ENCODE results near the gene DDX28. TPM values are rescaled to one million over a fixed set of nuclear protein-coding genes. Genes with fewer than 3 reads are reported as not detected.

Gene DDX28
- total and polyA plus RNA-seq, 2 donors (not counting 3 experiments of a cell fraction or from before 2014, with no cell fraction given) = 8.4 to 12.5 TPM

DNA sequence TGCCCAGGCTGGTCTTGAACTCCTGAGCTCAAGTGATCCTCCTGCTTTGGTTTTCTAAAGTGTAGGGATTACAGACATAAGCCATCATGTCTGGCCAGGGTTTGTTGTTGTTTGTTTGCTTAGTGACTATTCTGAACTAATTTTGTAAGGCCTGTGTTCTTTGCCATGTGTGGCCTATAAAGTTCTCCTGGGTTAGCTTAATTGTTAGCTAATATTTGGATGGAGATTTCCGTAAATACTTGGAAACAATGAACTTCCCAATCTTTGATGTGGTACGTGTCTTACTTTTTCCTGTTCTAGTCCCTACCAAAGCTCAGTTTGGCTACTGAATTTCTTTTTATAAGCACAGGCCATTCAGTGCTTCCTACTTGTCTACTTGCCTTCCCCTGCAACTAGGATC is 25.0 kb upstream of the DDX28 start:
- ChIA-PET CTCF (no interaction called here), POLR2A (no interaction called here)
- TF ChIP-seq MYC (IDR thresholded peaks at IDR 0.05; ENCODE audit: low read depth, low read length) (no peak), POLR2AphosphoS5 (IDR thresholded peaks at IDR 0.05; ENCODE audit: insufficient read depth, low read depth, low read length) (no peak), EZH2 (IDR thresholded peaks at IDR 0.05; ENCODE audit: borderline replicate concordance, low read depth, low read length, severe bottlenecking) (no peak), POLR2A (IDR thresholded peaks at IDR 0.05; ENCODE audit: low read depth, low read length) (no peak), FOS (IDR thresholded peaks at IDR 0.05; ENCODE audit: borderline replicate concordance, insufficient read depth, low read length) (no peak), JUN (IDR thresholded peaks at IDR 0.05; ENCODE audit: borderline replicate concordance, insufficient read depth, insufficient read length, low read depth) (no peak)
- TF ChIP-seq, protein P1, sequence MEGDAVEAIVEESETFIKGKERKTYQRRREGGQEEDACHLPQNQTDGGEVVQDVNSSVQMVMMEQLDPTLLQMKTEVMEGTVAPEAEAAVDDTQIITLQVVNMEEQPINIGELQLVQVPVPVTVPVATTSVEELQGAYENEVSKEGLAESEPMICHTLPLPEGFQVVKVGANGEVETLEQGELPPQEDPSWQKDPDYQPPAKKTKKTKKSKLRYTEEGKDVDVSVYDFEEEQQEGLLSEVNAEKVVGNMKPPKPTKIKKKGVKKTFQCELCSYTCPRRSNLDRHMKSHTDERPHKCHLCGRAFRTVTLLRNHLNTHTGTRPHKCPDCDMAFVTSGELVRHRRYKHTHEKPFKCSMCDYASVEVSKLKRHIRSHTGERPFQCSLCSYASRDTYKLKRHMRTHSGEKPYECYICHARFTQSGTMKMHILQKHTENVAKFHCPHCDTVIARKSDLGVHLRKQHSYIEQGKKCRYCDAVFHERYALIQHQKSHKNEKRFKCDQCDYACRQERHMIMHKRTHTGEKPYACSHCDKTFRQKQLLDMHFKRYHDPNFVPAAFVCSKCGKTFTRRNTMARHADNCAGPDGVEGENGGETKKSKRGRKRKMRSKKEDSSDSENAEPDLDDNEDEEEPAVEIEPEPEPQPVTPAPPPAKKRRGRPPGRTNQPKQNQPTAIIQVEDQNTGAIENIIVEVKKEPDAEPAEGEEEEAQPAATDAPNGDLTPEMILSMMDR (IDR thresholded peaks at IDR 0.05; ENCODE audit: extremely low read depth in 1 of 2, insufficient read depth in 1 of 2, low read depth in 1 of 2, low read length in 2 of 2) = no peak
- Histone ChIP-seq H4K20me1 (replicated peaks; ENCODE audit: control insufficient read depth, extremely low read depth, insufficient read depth, low read length) (no peaks in the 10 kb centered on the region), H3K27ac (ENCODE audit: insufficient read depth, low read depth, low read length) (no peak overlapping the region), H3K9me1 (replicated peaks; ENCODE audit: control insufficient read depth, extremely low read depth, insufficient read depth, low read length) (no peaks in the 10 kb centered on the region), H3K4me3 (replicated peaks in 1 of 3; ENCODE audit: insufficient read depth in 1 of 3, low read depth in 1 of 3, low read length in 3 of 3) (no peak overlapping the region), H3K27me3 (ENCODE audit: control insufficient read depth in 2 of 2, insufficient read depth in 2 of 2, low read length in 2 of 2) (no peaks in the 10 kb centered on the region), H3K9ac (replicated peaks; ENCODE audit: extremely low read depth, insufficient read depth, low read length) (no peak overlapping the region), H3K4me1 (ENCODE audit: control insufficient read depth, extremely low read depth, insufficient read depth, low read length) (no peaks in the 10 kb centered on the region), H3K4me2 (ENCODE audit: insufficient read depth, low read length) (no peak overlapping the region), H3K36me3 (ENCODE audit: control insufficient read depth in 2 of 2, extremely low read depth in 1 of 2, insufficient read depth in 2 of 2, low read length in 2 of 2) (peaks cover 2% of the 10 kb centered on the region in 2 experiments), H3K9me3 (replicated peaks; ENCODE audit: control insufficient read depth, insufficient read depth, low read length) (no peaks in the 10 kb centered on the region), H2AFZ (ENCODE audit: low read depth, low read length) (no peak overlapping the region), H3K79me2 (ENCODE audit: control insufficient read depth, insufficient read depth, low read length) (no peaks in the 10 kb centered on the region)
- no TSS peak for BruUV-seq (replicated peaks)
- FAIRE-seq (no peak), DNase-seq (ENCODE audit: low read depth, low spot score) (no peak)
- intact Hi-C loops (cut with micrococcal nuclease) (loop anchor here (1.0 kb wide), 1 partner anchor 181 kb away; no protein-coding TSS in a partner anchor), dilution Hi-C loops (cut with MboI; ENCODE audit: extremely low pct_ligation_motif_present, low sequenced_read_pairs) (no loop called here)
